Measurements from ENCODE around the gene DHX35.
"Not testable (repeated sequence)": the region's sequence is repeated elsewhere in the genome, so short reads cannot be mapped to it uniquely, and the experiment has no call there.

Gene DHX35

GRCh38 chr20:38941726-38942389, 20.3 kb upstream of the DHX35 start:
- no peak for DNase-seq (ENCODE audit: low read depth)

DNA sequence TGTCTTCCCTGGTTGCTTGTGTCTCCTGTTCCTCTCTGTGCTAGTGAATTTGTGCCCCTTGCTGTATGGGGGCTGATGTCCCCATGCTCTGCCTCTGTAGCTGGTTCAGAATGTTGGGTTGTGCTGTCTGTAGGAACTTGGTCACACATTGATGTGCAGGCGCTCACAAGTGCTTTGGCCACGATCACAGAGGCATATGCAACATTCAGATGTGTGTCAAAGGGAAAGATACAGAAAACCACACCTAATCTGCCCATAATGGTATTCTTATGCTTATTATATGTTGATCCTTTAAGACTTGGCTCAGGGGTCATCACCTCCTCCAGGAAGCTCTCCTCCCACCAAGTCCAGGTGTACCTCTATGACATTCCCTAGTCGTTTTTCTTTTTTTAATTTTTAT, 17.1 kb upstream of the DHX35 start:
- DNase-seq (ENCODE audit: low read depth) = no peak

- DNase-seq (ENCODE audit: low read depth) = no peak
Observed at GRCh38 chr20:38946836-38947235, 15.3 kb upstream of the DHX35 start.

- DNase-seq (ENCODE audit: low read depth) = no peak
Observed at GRCh38 chr20:38947931-38948362, 14.2 kb upstream of the DHX35 start.

DNA sequence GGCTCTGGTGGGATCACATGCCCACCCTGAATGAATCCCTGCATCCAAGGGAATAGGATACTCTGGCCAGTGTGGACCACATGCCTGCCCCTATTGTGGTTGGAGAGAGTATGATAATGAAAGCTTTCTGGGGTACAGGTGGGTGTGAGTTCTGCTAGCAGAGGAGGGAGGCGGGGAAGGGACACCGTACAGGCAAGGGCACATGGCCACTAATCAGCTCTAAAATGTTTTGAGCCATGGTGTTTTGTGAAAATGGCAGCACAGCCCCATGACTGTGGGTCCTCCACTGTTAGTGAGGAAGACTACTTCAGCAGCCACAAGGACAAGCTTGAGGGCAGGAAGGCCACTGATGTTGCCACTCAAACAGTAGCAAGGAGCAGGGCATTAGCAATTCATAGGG, 11.9 kb upstream of the DHX35 start:
- DNase-seq (ENCODE audit: low read depth) = no peak

GRCh38 chr20:38951611-38952010, 10.5 kb upstream of the DHX35 start:
- no peak for DNase-seq (ENCODE audit: low read depth)

GRCh38 chr20:38952153-38952552, 10.0 kb upstream of the DHX35 start:
- DNase-seq (ENCODE audit: low read depth) = no peak

GRCh38 chr20:38953630-38954340, 8.4 kb upstream of the DHX35 start:
- DNase-seq (ENCODE audit: low read depth) = no peak

GRCh38 chr20:38957235-38957876, 4.8 kb upstream of the DHX35 start:
- DNase-seq (ENCODE audit: low read depth) = no peak

DNA sequence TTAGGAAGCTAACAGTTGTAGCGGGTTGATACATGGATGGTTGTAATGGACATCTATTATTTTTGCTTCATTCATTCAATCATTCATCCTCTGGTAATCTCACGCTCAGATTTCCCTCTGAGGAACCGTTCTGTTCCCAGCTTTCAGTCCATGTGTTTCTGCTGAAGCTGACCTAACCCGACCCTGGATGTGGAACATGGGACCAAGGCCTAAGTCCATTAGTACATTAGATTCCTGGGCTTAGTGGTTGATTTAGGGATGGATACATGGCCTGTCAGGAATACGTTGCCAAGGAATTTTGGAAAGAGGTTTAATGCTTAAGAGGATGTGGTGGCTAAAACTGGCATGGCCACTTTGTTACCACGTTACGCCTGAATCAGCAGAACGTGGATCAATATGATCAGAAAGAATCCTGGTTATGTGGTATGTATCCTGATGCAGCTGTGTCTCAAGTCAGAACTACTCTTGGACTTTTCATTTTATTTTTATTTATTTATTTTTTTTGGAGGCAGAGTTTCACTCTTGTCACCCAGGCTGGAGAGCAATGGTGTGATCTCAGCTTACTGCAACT, 4.1 kb upstream of the DHX35 start:
- no peak for DNase-seq (ENCODE audit: low read depth)

GRCh38 chr20:38960187-38960687, 1.9 kb upstream of the DHX35 start:
- DNase-seq (ENCODE audit: low read depth) = not testable (repeated sequence)

GRCh38 chr20:38961530-38962043, 557 bp upstream of the DHX35 start:
- peak; percentile 3 for DNase-seq (ENCODE audit: low read depth)

DNA sequence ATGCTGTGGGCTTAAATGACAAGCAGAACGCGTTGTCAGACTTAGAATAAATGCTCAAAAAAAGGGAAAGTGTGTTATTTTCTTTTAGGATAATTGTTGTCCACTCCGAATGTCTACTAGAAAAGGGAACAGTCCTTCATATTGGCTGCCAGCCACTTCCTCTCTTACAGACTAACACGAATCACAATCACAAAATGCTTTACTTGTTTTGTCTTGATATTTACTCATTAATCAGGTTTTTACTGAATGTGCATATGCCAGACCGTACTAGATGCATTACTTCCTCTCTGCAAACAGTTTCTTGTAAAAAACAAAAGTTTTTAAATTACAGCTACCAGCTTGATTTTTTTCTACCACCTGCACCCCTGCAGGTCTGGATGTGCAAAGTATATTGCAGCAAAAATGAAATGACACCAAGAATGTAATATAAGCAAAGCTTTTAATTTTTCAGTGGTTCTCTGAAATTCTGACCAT, 821 bp downstream of the DHX35 start:
- no peak for DNase-seq (ENCODE audit: low read depth)

DNA sequence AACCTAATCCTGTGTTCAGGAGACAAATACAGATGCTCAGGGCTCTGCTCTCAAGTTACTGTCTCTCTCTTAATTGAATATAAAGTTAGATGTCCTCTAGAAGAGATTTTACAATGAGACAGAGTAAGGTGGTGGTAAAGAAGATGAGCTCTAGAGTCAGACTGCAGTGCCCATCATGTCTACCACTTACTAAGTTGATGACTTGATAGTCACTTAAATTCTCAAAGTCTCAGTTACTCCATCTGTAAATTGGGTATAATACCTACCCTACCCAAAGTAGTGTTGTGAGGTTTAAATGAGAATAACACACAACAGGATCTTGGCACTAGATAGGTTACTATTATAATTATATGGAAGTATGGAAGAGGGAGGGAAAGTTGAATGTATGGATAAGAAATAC, 1.6 kb downstream of the DHX35 start:
- DNase-seq (ENCODE audit: low read depth) = no peak

DNA sequence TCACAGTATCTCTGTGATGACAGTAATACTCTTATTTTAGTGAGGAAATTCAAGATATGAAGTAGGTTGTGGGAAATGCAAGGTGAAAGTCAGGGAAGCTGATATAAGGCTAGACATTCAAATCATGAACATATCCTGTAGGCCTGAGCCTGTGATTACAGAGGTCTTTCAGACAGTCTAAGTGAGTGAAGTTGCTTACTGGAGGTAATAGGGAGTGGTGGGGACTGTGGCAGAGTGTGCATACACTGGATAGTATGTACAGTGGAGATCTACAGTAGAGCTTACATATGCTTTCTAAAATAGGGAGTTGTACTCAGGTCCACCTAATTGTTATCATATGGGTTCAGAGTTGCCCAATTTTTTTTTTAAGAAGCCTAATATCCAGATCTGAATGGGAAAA, 3.1 kb downstream of the DHX35 start:
- DNase-seq (ENCODE audit: low read depth) = no peak

- DNase-seq (ENCODE audit: low read depth) = no peak
Observed at GRCh38 chr20:38968090-38968489, 5.9 kb downstream of the DHX35 start.

DNA sequence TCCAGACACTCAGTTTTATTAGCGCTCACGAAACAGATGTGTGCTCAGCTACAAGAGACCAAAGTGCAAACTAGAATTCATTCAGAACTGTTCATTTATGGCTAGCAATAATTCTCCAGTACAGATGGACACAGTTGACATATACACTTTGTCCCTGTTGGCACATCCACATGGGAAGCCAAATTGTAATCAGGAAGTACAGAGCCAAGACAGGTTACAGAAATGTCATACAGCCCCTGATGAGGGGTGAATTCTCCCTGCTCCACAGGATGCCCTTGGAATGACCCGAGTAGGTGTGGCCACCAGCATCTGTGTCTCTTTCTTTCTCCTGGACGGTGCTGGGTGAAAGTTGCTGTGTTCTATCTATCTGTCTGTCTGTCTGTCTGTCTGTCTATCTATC, 7.6 kb downstream of the DHX35 start:
- DNase-seq (ENCODE audit: low read depth) = no peak

GRCh38 chr20:38970302-38970701, 8.2 kb downstream of the DHX35 start:
- no peak for DNase-seq (ENCODE audit: low read depth)

DNA sequence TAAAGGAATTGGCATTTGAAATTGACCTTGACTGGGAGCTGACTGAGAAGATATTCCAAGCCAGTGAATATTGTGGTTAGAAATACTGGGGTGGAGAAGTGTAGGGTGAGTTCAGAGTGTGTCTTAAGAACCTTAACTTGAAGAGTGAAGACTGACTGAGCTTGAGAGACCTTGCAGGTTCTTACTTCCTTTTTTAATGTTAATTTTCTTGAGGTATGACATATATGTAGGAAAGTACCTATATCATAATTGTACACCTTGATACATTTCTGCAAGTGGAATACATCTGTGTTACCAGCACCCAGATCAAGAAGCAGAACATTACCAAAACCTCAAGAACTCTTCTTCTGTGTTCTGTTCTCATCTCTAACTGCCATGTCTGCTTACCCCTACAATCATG, 11.0 kb downstream of the DHX35 start:
- DNase-seq (ENCODE audit: low read depth) = no peak

GRCh38 chr20:38973645-38974044, 11.5 kb downstream of the DHX35 start:
- DNase-seq (ENCODE audit: low read depth) = no peak

GRCh38 chr20:38975539-38976120, 13.5 kb downstream of the DHX35 start:
- no peak for DNase-seq (ENCODE audit: low read depth)

DNA sequence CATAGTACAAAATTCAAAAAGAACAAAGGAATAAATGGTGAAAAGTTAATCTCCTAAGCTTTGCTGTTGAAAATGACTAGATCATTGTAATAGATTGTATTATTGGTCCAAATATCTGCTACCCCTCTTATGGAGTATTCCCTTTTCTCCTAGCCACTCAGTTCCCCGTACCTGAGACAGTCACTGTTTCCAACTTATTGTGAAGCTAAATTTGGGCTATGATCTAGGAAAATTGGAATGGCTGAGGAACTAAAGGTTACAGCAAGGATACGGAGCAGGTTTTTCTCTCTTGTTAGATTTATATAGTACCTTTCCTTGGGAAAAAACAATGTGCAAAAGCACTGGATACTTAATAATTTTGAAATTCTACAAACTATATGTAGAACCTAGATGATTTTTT, 17.3 kb downstream of the DHX35 start:
- DNase-seq (ENCODE audit: low read depth) = no peak
